Esophagus muscularis mucosa (tissue), 4 donors: ENCODE data around the gene USP35.

ENCODE experiments used
- EP300 ChIP-seq: sonication (generic); formaldehyde crosslinking; IDR thresholded peaks from one replicate; pipeline ENCODE4 v1.6.1; 2017; ENCODE audit warnings: antibody characterized with exemption
- POLR2A ChIP-seq: fragments of 450-650 bp; IDR thresholded peaks from one replicate; pipeline ENCODE4 v1.6.1; 2017; ENCODE audit warnings: antibody characterized with exemption, moderate library complexity, mild to moderate bottlenecking, low read depth
- POLR2AphosphoS5 ChIP-seq, 2 donors: sonication (generic); formaldehyde crosslinking; IDR thresholded peaks; one replicate each; pipeline ENCODE4 v1.6.1; 2017; ENCODE audit warnings: antibody characterized with exemption in 2 of 2
- TF ChIP-seq, protein P1 (sequence below), 3 experiments: fragments of 200-600 bp in 2 of 3; fragments of 450-650 bp in 1 of 3; sonication (generic) in 2 of 3; IDR thresholded peaks; one replicate each; pipeline ENCODE4 v1.5.1; 2017 to 2019; ENCODE audit warnings: antibody characterized with exemption in 3 of 3, mild to moderate bottlenecking in 2 of 3, moderate library complexity in 1 of 3

DNA sequence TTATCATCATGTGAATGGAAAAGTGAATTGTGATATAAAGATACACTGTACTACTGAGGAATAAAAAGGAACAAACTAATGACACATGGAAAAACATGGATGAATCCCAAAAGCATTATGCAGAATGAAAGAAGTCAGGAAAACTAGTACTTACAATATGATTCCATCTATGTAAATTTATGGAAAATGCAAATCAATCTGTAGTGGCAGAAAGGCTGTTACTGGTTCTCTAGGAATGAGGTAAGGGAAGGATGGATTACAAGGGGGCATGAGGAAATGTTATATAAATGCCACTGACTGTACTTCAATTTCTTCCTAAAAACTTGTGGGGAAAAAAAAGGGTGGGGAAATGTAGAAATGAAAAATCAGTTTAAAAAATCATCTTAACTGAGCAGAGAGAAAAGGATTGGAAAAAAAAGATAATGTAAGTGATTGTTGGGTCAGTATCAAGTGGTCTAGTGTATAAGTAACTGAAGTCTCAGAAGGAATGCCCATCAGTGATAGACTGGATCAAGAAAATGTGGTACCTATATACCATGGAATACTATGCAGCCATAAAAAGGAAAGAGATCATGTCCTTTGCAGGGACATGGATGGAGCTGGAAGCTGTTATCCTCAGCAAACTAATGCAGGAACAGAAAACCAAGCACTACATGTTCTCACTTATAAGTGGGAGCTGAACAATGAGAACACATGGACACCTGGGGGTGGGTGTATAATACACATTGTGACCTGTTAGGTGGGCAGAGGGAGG lies 48.8 kb downstream of the USP35 start:
- TF ChIP-seq, protein P1, sequence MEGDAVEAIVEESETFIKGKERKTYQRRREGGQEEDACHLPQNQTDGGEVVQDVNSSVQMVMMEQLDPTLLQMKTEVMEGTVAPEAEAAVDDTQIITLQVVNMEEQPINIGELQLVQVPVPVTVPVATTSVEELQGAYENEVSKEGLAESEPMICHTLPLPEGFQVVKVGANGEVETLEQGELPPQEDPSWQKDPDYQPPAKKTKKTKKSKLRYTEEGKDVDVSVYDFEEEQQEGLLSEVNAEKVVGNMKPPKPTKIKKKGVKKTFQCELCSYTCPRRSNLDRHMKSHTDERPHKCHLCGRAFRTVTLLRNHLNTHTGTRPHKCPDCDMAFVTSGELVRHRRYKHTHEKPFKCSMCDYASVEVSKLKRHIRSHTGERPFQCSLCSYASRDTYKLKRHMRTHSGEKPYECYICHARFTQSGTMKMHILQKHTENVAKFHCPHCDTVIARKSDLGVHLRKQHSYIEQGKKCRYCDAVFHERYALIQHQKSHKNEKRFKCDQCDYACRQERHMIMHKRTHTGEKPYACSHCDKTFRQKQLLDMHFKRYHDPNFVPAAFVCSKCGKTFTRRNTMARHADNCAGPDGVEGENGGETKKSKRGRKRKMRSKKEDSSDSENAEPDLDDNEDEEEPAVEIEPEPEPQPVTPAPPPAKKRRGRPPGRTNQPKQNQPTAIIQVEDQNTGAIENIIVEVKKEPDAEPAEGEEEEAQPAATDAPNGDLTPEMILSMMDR (IDR thresholded peaks at IDR 0.05), result no peak
- TF ChIP-seq POLR2A (no peak), POLR2AphosphoS5 (IDR thresholded peaks at IDR 0.05) (no peak), EP300 (no peak)
